Suprapubic skin (tissue), 4 donors: ENCODE measurements around the gene PTPRD. TPM values are rescaled to one million over a fixed set of nuclear protein-coding genes. Genes with fewer than 3 reads are reported as not detected.

ENCODE experiments used
- DNase-seq, 2 donors: peaks; one replicate each; pipeline ENCODE4 v3.0.0-alpha.2; 2019; ENCODE audit warnings: low spot score in 2 of 2
- H3K27ac ChIP-seq: fragments of 200-600 bp; sonication (generic); one replicate; pipeline ENCODE4 v1.5.1; 2019
- H3K27me3 ChIP-seq: fragments of 200-600 bp; sonication (generic); one replicate; pipeline ENCODE4 v1.5.1; 2019
- H3K36me3 ChIP-seq: fragments of 200-600 bp; sonication (generic); one replicate; pipeline ENCODE4 v1.5.1; 2019
- H3K4me1 ChIP-seq: fragments of 200-600 bp; sonication (generic); one replicate; pipeline ENCODE4 v1.5.1; 2019
- H3K4me3 ChIP-seq: fragments of 200-600 bp; sonication (generic); one replicate; pipeline ENCODE4 v1.5.1; 2019; ENCODE audit warnings: mild to moderate bottlenecking
- H3K9me3 ChIP-seq: fragments of 200-600 bp; sonication (generic); one replicate; pipeline ENCODE4 v1.5.1; 2019
- CTCF ChIP-seq, 2 donors: fragments of 200-600 bp in 1 of 2; fragments of 450-650 bp in 1 of 2; sonication (generic) in 1 of 2; IDR thresholded peaks; one replicate each; pipeline ENCODE4 v1.5.1; 2016 to 2019; ENCODE audit warnings: antibody characterized with exemption in 2 of 2, mild to moderate bottlenecking in 1 of 2, moderate library complexity in 1 of 2
- EP300 ChIP-seq: sonication (generic); formaldehyde crosslinking; IDR thresholded peaks from one replicate; pipeline ENCODE4 v1.6.1; 2017; ENCODE audit warnings: antibody characterized with exemption
- POLR2A ChIP-seq, 2 donors: fragments of 450-650 bp; IDR thresholded peaks; one replicate each; pipeline ENCODE4 v1.6.1; 2017; ENCODE audit warnings: antibody characterized with exemption in 2 of 2, mild to moderate bottlenecking in 2 of 2, moderate library complexity in 2 of 2
- POLR2AphosphoS5 ChIP-seq, 3 donors: sonication (generic); formaldehyde crosslinking; IDR thresholded peaks; one replicate each; pipeline ENCODE4 v1.6.1; 2017; ENCODE audit warnings: antibody characterized with exemption in 3 of 3
- WGBS: methylation state at CpG from one replicate; pipeline ENCODE4 v1.1.5; 2018; 5-methylcytosine and 5-hydroxymethylcytosine counted together
- total RNA-seq, 4 donors: library from RNA; depleted of rRNA; stranded (reverse); fragments of >200 nt; gene quantifications; one replicate each; pipeline ENCODE4 v1.1.0, GENCODE V29; 2016

PTPRD gene
- total RNA-seq, 4 donors from 2014 or later, result 0.49 to 3.3 (median 2.5) TPM

- no peaks in the 10 kb centered on the region for H3K36me3 ChIP-seq
- H3K9me3 ChIP-seq, result no peaks in the 10 kb centered on the region
- H3K4me1 ChIP-seq, result no peaks in the 10 kb centered on the region
- no peak overlapping the region for H3K27ac ChIP-seq
- no peak overlapping the region for H3K4me3 ChIP-seq
- TF ChIP-seq POLR2AphosphoS5 (IDR thresholded peaks at IDR 0.05), result no peak
- no peak for TF ChIP-seq POLR2A (IDR thresholded peaks at IDR 0.05)
- TF ChIP-seq CTCF (IDR thresholded peaks at IDR 0.05), result no peak
- TF ChIP-seq EP300, result no peak
- H3K27me3 ChIP-seq, result no peaks in the 10 kb centered on the region
- 90% methylated on average over 3 of the region's 3 CpGs for WGBS
- DNase-seq, result no peak
Observed at GRCh38 chr9:9142001-9142400, 1470.8 kb downstream of the PTPRD start.

DNA sequence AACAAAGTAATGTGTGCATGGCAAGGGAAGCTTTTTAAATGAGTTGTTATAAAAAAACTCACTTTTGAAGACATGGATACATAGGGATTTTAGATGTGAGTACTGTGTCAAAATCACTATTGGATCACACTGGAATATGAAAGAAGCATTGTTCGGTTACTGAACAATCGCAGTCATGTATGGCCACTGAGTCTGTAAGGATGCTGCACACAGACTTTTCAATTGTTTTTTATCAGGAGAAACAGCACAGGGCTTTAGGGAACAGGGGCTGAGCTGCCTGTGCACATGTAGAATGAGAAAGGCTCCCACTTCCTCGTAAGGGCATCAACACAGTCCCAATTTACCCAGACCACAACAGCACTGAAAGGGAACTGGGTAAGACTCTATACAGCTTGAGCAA is 1479.3 kb downstream of the PTPRD start:
- Histone ChIP-seq H3K27ac (no peak overlapping the region), H3K9me3 (no peaks in the 10 kb centered on the region), H3K4me3 (no peak overlapping the region), H3K36me3 (no peaks in the 10 kb centered on the region), H3K27me3 (no peaks in the 10 kb centered on the region), H3K4me1 (no peaks in the 10 kb centered on the region)
- TF ChIP-seq POLR2A (IDR thresholded peaks at IDR 0.05), result no peak
- no peak for TF ChIP-seq POLR2AphosphoS5 (IDR thresholded peaks at IDR 0.05)
- no peak for TF ChIP-seq EP300
- TF ChIP-seq CTCF (IDR thresholded peaks at IDR 0.05), result no peak
- 78% methylated on average over 3 of the region's 3 CpGs for WGBS
- no peak for DNase-seq

DNA sequence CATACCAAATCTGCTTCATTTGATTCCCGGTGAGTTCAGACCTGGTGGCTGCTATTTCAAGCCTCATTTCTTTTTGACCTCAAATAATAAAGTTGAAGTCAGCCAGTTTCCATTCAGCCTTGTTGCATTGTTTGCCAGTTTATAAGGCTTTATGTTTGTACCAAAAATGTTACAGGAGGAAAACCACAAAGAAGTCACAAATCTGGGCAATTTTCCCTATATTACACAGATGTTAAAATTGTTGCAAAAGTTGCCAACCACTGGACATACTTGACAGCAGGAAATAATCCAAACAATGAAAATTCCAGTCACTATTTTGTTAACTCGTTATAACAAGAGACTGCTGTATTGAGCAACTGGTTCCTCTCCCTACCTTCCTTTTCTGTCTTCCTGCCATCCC is 1488.2 kb downstream of the PTPRD start:
- H3K4me1 ChIP-seq, result no peaks in the 10 kb centered on the region
- no peak for DNase-seq
- H3K9me3 ChIP-seq, result no peaks in the 10 kb centered on the region
- no peaks in the 10 kb centered on the region for H3K27me3 ChIP-seq
- 30% methylated on average over 2 of the region's 2 CpGs for WGBS
- H3K4me3 ChIP-seq, result no peak overlapping the region
- TF ChIP-seq CTCF (IDR thresholded peaks at IDR 0.05) (no peak), POLR2A (IDR thresholded peaks at IDR 0.05) (no peak), POLR2AphosphoS5 (IDR thresholded peaks at IDR 0.05) (no peak), EP300 (no peak)
- H3K36me3 ChIP-seq, result no peaks in the 10 kb centered on the region
- no peak overlapping the region for H3K27ac ChIP-seq

GRCh38 chr9:9122230-9122875 is 1490.4 kb downstream of the PTPRD start:
- H3K27ac ChIP-seq, result no peak overlapping the region
- H3K4me1 ChIP-seq, result no peaks in the 10 kb centered on the region
- no peaks in the 10 kb centered on the region for H3K9me3 ChIP-seq
- no peak for DNase-seq
- H3K27me3 ChIP-seq, result no peaks in the 10 kb centered on the region
- no peaks in the 10 kb centered on the region for H3K36me3 ChIP-seq
- TF ChIP-seq EP300 (no peak), POLR2A (IDR thresholded peaks at IDR 0.05) (no peak), CTCF (IDR thresholded peaks at IDR 0.05) (no peak), POLR2AphosphoS5 (IDR thresholded peaks at IDR 0.05) (no peak)
- WGBS, result 74% methylated on average over 3 of the region's 3 CpGs
- H3K4me3 ChIP-seq, result no peak overlapping the region

DNA sequence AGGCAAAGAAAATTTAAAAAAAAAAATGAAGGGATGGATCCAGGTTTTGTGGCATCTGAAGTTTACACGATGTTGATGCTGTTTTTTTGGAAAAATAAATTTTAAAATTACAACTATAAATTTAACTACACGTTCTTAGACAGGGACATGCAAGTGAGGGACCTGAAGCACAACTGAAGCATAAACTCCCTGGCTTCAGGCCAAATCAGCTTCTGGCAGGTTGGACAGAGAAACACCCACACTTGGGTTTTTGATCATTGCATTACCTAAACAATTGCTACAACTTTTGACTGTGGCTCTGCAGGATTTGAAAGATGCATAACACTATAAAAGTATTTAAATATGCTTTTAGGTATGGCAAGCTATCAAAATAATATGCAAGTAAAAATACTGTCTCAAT is 1494.9 kb downstream of the PTPRD start:
- Histone ChIP-seq H3K27me3 (no peaks in the 10 kb centered on the region), H3K36me3 (no peaks in the 10 kb centered on the region), H3K9me3 (no peaks in the 10 kb centered on the region), H3K4me1 (no peaks in the 10 kb centered on the region), H3K4me3 (no peak overlapping the region), H3K27ac (no peak overlapping the region)
- no peak for DNase-seq
- 50% methylated on average over 2 of the region's 2 CpGs for WGBS
- TF ChIP-seq EP300, result no peak
- no peak for TF ChIP-seq POLR2A (IDR thresholded peaks at IDR 0.05)
- TF ChIP-seq POLR2AphosphoS5 (IDR thresholded peaks at IDR 0.05), result no peak
- TF ChIP-seq CTCF (IDR thresholded peaks at IDR 0.05), result no peak
